Activated CD4-positive, alpha-beta memory T cell treated with anti-CD3 and anti-CD28 coated beads, Interleukin-2, amount 10 ng/mL, durations not matched to agents 7 days and 5 days (primary cell): Measurements from ENCODE around the gene A3GALT2. TPM values are rescaled to one million over a fixed set of nuclear protein-coding genes. Genes with fewer than 3 reads are reported as not detected.
A peak's percentile ranks its signal among the peaks of the same experiment; 100 is the strongest.

Experiments used
- CTCF ChIA-PET: fragments of 350-600 bp; sonication (Branson Sonifier 250); formaldehyde crosslinking; loops from one replicate; lab custom pipeline; 2021; ENCODE audit warnings: antibody characterized with exemption, inconsistent platforms; lab: Charles Lee
- POLR2A ChIA-PET: fragments of 350-600 bp; sonication (Branson Sonifier 250); formaldehyde crosslinking; loops from one replicate; lab custom pipeline; 2021; ENCODE audit warnings: antibody characterized with exemption; lab: Charles Lee
- DNase-seq: peaks from one replicate; pipeline ENCODE4 v3.0.0-alpha.2; 2020
- H3K27ac Mint-ChIP-seq: one replicate; pipeline ENCODE4 v1.8.0; 2021; ENCODE audit warnings: mild to moderate bottlenecking, mixed read lengths
- H3K27me3 Mint-ChIP-seq: one replicate; pipeline ENCODE4 v1.8.0; 2021; ENCODE audit warnings: mixed read lengths
- H3K36me3 Mint-ChIP-seq: one replicate; pipeline ENCODE4 v1.8.0; 2021; ENCODE audit warnings: low read depth, mixed read lengths
- H3K4me1 Mint-ChIP-seq: one replicate; pipeline ENCODE4 v1.8.0; 2021; ENCODE audit warnings: mixed read lengths
- H3K4me3 Mint-ChIP-seq: one replicate; pipeline ENCODE4 v1.8.0; 2021; ENCODE audit warnings: mild to moderate bottlenecking, mixed read lengths
- H3K9me3 Mint-ChIP-seq: one replicate; pipeline ENCODE4 v1.8.0; 2021; ENCODE audit warnings: mixed read lengths
- total RNA-seq, 2 experiments: library from RNA; stranded (reverse); gene quantifications; one replicate each; pipeline ENCODE4 v1.2.3, GENCODE V29; 2021

Gene A3GALT2
- total RNA-seq, 2 experiments from 2014 or later = not detected

DNA sequence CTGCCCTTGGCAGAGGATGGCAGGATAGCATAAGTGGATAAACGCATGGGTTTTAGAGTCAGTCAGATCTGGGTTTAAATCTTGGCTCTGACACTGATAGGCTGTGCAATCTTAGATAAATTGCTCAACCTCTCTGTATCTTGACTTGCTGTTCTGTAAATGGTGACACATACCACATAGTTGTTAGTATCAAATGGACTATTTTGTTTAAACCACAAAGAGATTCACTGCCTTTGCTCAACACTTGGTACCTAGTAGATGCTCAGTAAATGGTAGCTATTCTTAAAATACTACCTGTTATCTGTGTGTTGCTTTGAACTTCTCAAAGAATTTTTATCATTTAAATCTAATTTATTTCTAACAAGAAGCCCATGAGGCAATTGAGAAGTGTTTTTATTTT lies 39.5 kb upstream of the A3GALT2 start:
- H3K27ac Mint-ChIP-seq = no peak overlapping the region
- DNase-seq = no peak

DNA sequence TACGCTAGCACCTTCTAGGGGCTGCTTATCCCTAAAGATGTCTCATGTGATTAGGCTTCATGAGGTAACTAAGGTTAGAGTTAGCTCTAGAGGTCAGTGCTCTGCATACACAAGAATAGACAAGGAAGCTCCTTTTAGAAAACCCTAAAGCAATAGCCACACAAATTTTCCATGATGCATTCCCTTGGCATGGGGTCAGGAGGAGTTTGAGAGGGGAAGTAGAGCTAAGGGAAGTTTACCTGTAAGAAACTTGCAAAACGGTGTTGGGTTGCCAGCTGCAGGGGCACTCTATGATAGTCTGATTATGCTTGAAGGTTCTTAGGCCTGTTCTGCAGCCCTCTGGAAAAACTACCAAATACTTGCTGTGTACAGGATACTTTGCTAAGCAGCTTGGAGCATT lies 39.0 kb upstream of the A3GALT2 start:
- Mint-ChIP-seq H3K4me3 (no peak overlapping the region), H3K27me3 (no peaks in the 10 kb centered on the region), H3K9me3 (no peaks in the 10 kb centered on the region), H3K36me3 (no peaks in the 10 kb centered on the region), H3K4me1 (peaks cover 7% of the 10 kb centered on the region), H3K27ac (no peak overlapping the region)
- no peak for DNase-seq
- POLR2A ChIA-PET = no interaction called here
- CTCF ChIA-PET = interaction anchor here (1.7 to 1.9 kb wide), 2 partner anchors 9 to 64 kb away, joined by 4 read pairs; no protein-coding TSS in a partner anchor

More for the DNA sequence above, 39.5 kb upstream of the A3GALT2 start:
- H3K36me3 Mint-ChIP-seq = no peaks in the 10 kb centered on the region
- ChIA-PET POLR2A (no interaction called here), CTCF (interaction anchor here (1.7 kb wide), 1 partner anchor 10 kb away, joined by 4 read pairs; no protein-coding TSS in a partner anchor)
- H3K4me1 Mint-ChIP-seq = peaks cover 7% of the 10 kb centered on the region
- no peaks in the 10 kb centered on the region for H3K9me3 Mint-ChIP-seq
- H3K4me3 Mint-ChIP-seq = no peak overlapping the region
- no peaks in the 10 kb centered on the region for H3K27me3 Mint-ChIP-seq

GRCh38 chr1:33358795-33359503 lies 38.1 kb upstream of the A3GALT2 start:
- ChIA-PET CTCF (interaction anchor here (1.7 to 1.9 kb wide), 2 partner anchors 8 to 63 kb away, joined by 4 read pairs; no protein-coding TSS in a partner anchor), POLR2A (interaction anchor here (1.6 kb wide), 1 partner anchor 9 kb away, joined by 6 read pairs; no protein-coding TSS in a partner anchor)
- H3K36me3 Mint-ChIP-seq = no peaks in the 10 kb centered on the region
- H3K4me3 Mint-ChIP-seq = no peak overlapping the region
- DNase-seq = no peak
- H3K27ac Mint-ChIP-seq = no peak overlapping the region
- H3K4me1 Mint-ChIP-seq = peaks cover 7% of the 10 kb centered on the region
- H3K9me3 Mint-ChIP-seq = no peaks in the 10 kb centered on the region
- H3K27me3 Mint-ChIP-seq = no peaks in the 10 kb centered on the region

DNA sequence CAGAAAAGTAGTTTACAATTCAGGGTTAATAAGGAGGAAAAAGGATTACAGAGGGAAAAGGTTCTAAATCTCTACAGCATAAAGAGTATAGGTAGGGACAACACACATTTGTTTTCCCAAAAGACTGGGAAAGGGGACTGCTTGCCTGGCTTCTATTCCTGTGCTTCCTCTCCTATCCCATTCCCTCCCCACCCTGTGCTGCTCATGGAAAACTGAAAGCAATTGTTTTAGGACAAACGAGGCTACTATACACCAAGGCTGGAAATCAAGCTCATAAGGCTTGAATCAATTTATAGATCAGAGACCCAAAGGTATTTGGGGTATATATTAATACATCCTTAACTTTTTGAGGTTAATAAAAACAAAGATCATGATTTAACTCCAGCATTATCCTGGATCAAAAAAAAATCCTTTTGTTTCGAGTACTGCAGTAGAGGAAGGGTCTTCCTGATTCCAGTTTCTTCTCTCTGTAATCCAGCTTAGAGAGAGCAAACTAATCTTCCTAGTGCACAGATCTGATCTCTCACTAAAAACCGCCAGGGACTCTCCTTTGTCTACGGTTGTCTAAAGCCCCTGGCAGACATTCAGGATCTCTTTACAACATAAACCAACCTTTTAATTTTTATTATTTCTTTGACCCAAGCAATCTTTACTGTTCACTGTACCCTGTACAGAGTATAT lies 37.4 kb upstream of the A3GALT2 start:
- no peak for DNase-seq
- CTCF ChIA-PET = interaction anchor here (1.9 kb wide), 1 partner anchor 63 kb away, joined by 4 read pairs; no protein-coding TSS in a partner anchor

GRCh38 chr1:33357099-33357498 lies 36.2 kb upstream of the A3GALT2 start:
- no peak overlapping the region for H3K4me3 Mint-ChIP-seq
- POLR2A ChIA-PET = no interaction called here
- CTCF ChIA-PET = no interaction called here

More for the DNA sequence above, 37.4 kb upstream of the A3GALT2 start:
- POLR2A ChIA-PET = interaction anchor here (1.6 kb wide), 1 partner anchor 8 kb away, joined by 6 read pairs; no protein-coding TSS in a partner anchor
- peaks cover 7% of the 10 kb centered on the region for H3K4me1 Mint-ChIP-seq
- H3K27ac Mint-ChIP-seq = no peak overlapping the region
- no peak overlapping the region for H3K4me3 Mint-ChIP-seq
- H3K9me3 Mint-ChIP-seq = no peaks in the 10 kb centered on the region
- H3K36me3 Mint-ChIP-seq = no peaks in the 10 kb centered on the region
- H3K27me3 Mint-ChIP-seq = no peaks in the 10 kb centered on the region

DNA sequence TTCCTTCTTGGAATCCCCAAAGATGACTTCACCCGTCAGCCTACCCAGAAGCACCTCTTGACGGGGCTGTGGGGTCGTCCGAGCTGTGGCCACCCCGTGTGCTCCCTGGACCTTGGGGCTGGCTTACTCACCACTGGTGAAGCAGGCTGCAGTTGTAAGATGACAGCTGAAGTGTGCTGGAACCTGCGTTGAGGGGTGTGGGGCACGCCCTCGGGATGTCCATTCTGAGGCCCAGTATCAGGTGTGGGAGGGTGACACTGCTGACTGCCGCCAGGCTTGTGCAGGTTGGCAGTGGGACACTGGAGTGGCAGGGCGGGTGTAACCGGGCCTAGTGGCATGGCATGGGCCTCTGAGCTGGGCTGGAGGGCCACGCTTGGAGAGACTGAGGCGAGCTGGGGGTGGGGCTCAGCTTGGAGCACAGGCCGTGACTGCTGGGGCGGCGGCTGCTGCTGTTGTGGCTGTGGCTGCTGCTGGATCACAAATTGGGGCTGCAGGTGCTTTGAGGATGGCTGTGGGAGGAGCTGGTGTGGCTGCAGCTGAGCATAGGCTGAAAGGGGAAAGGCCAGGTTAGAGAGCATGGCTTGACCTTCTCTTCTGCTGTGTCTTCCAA lies 33.9 kb upstream of the A3GALT2 start:
- peaks cover 3% of the 10 kb centered on the region for H3K27me3 Mint-ChIP-seq
- no peak overlapping the region for H3K27ac Mint-ChIP-seq
- no peak overlapping the region for H3K4me3 Mint-ChIP-seq
- no peak for DNase-seq
- H3K36me3 Mint-ChIP-seq = peaks cover 3% of the 10 kb centered on the region
- CTCF ChIA-PET = interaction anchor here (1.9 kb wide), 1 partner anchor 56 kb away, joined by 5 read pairs; no protein-coding TSS in a partner anchor
- H3K4me1 Mint-ChIP-seq = peaks cover 15% of the 10 kb centered on the region
- POLR2A ChIA-PET = no interaction called here
- H3K9me3 Mint-ChIP-seq = no peaks in the 10 kb centered on the region

More at GRCh38 chr1:33357099-33357498, 36.2 kb upstream of the A3GALT2 start:
- H3K4me1 Mint-ChIP-seq = peaks cover 7% of the 10 kb centered on the region
- no peaks in the 10 kb centered on the region for H3K27me3 Mint-ChIP-seq
- no peak overlapping the region for H3K27ac Mint-ChIP-seq
- no peaks in the 10 kb centered on the region for H3K36me3 Mint-ChIP-seq
- no peaks in the 10 kb centered on the region for H3K9me3 Mint-ChIP-seq
- DNase-seq = no peak

DNA sequence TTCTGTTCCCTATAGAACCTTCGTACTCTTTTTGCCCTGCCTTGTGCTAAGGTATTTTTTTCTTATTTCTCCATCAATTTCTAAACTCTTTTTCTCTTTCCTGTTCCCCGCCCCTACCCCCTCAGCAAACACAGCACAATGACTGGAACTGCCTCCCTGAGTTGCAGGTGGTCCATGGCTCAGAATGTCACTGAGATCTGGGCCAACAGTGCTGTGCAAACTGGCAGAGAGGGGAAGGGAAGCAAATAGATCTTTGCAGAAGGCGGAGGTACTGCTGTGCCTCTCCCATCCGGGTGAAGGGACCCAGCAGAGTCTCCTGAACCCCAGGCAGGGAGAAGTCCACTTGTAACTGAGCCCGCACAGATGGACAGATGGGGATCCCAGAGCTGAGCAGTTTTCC lies 32.6 kb upstream of the A3GALT2 start:
- Mint-ChIP-seq H3K27ac (no peak overlapping the region), H3K27me3 (peaks cover 3% of the 10 kb centered on the region), H3K4me1 (peaks cover 17% of the 10 kb centered on the region), H3K36me3 (peaks cover 8% of the 10 kb centered on the region), H3K4me3 (no peak overlapping the region), H3K9me3 (no peaks in the 10 kb centered on the region)
- CTCF ChIA-PET = no interaction called here
- POLR2A ChIA-PET = no interaction called here
- DNase-seq = no peak

DNA sequence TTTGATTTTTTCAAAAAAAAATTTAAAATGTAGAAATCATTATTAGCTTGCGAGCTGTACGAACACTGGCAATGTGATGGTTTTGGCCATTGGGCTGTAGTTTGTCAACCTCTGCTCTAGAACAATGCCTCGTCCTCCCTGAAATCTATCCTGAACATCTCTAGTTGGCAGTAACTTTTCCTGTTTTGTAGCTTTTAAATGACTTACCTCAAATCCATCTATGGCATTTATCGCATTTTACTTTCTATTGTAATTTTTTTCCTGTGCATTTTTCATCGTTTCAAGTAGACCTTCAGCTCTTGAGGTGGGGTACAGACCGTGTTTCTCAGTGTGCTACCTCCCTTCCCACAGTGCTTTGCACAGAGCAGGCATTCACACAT lies 30.4 kb upstream of the A3GALT2 start:
- Mint-ChIP-seq H3K27ac (no peak overlapping the region), H3K9me3 (no peaks in the 10 kb centered on the region), H3K4me1 (peaks cover 39% of the 10 kb centered on the region), H3K36me3 (peaks cover 23% of the 10 kb centered on the region), H3K4me3 (peak overlapping the region; percentile 29), H3K27me3 (peaks cover 3% of the 10 kb centered on the region)
- POLR2A ChIA-PET = interaction anchor here (0.6 to 2.7 kb wide), 8 partner anchors 11 to 358 kb away, joined by 3 to 12 read pairs (median 4); partner anchors contain the start of gene ZSCAN20
- CTCF ChIA-PET = interaction anchor here (0.9 to 2.0 kb wide), 5 partner anchors 8 to 56 kb away, joined by 3 to 12 read pairs (median 4); no protein-coding TSS in a partner anchor
- no peak for DNase-seq

DNA sequence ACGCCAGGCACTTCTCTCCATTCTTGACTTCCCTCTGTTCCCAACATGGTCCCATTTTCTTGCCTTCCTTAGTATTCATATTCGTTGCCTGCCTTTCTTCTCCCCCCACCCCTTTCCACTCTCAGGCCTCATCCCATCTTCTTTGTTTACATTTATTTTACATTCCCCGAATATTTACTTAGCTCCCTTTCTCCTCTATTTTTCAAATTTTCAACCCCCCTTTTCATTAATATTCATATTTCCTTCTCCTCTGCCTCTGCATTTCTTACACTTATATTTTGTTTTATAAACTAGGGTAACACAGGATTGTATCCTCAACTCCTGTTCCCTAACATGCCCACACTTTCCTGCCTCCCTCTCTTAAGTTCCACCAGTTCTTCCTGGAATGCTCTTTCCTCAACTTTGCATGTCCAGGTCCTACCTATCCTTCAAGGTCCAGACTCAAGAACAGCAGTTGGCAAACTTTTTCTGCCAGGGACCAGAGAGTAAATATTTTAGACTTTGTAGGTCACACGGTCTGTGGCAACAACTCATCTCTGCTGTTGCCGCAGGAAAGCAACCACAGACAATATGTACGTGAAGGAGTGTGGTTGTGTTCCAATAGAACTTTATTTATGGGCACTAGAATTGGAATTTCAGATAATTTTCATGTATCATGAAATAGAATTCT lies 29.8 kb upstream of the A3GALT2 start:
- H3K27ac Mint-ChIP-seq = peak overlapping the region; percentile 34
- H3K27me3 Mint-ChIP-seq = peaks cover 3% of the 10 kb centered on the region
- H3K9me3 Mint-ChIP-seq = no peaks in the 10 kb centered on the region
- CTCF ChIA-PET = interaction anchor here (0.7 to 2.0 kb wide), 8 partner anchors 9 to 251 kb away, joined by 3 to 12 read pairs (median 4); partner anchors contain the start of gene TRIM62
- DNase-seq = no peak
- H3K4me3 Mint-ChIP-seq = peak overlapping the region; percentile 86
- POLR2A ChIA-PET = interaction anchor here (0.6 to 2.7 kb wide), 14 partner anchors 8 to 358 kb away, joined by 3 to 12 read pairs (median 4); partner anchors contain the start of gene ZSCAN20
- H3K4me1 Mint-ChIP-seq = peaks cover 43% of the 10 kb centered on the region
- peaks cover 24% of the 10 kb centered on the region for H3K36me3 Mint-ChIP-seq

DNA sequence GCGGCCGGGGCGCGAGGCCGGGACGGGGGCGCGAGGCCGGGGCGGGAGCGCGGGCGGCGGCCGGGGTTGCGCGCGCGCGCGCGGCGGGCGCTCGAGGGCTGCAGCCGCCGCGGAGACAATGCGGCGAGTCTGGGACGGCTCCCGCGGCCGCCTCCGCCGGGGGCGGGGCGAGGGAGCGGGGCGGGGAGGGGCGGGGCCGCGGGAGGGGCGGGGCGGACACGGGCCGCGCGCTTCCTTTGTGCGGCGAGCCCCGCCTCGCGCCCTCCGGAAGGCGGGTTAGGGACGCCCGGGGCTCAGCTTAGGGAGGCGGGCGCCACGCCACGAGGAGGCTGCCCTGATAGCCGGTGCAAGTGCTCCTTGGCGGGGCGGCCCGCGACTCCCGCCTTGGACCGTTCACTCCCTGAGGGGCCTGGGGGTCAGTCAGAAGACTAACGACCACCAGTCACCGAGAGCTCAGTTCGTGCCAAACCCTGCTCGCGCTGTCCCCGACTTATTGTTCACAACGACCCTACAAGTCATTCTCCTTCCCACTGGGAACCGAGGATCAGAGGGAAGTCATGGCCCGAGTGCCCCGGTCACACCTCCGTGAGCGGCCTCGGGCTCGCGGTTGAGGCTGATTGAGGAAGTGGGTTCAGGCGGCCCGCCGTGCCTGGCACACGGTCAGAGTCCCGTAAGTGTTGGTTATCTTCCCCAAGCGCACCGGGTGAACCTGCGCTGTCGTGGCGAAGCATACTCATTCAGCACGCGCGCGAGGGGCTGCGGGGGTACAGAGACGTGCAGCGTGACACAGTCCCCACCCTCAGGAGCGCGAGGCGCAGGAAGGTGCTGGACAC lies 29.1 kb upstream of the A3GALT2 start:
- Mint-ChIP-seq H3K4me3 (peak overlapping the region; percentile 86), H3K27me3 (peaks cover 3% of the 10 kb centered on the region), H3K27ac (peak overlapping the region; percentile 84), H3K36me3 (peaks cover 28% of the 10 kb centered on the region), H3K4me1 (peaks cover 47% of the 10 kb centered on the region), H3K9me3 (no peaks in the 10 kb centered on the region)
- peak; percentile 84 for DNase-seq
- POLR2A ChIA-PET = interaction anchor here (0.7 to 2.7 kb wide), 13 partner anchors 9 to 223 kb away, joined by 3 to 12 read pairs (median 4); partner anchors contain the start of gene ZSCAN20
- CTCF ChIA-PET = interaction anchor here (0.7 to 2.0 kb wide), 7 partner anchors 10 to 251 kb away, joined by 3 to 12 read pairs (median 4); partner anchors contain the start of gene TRIM62

DNA sequence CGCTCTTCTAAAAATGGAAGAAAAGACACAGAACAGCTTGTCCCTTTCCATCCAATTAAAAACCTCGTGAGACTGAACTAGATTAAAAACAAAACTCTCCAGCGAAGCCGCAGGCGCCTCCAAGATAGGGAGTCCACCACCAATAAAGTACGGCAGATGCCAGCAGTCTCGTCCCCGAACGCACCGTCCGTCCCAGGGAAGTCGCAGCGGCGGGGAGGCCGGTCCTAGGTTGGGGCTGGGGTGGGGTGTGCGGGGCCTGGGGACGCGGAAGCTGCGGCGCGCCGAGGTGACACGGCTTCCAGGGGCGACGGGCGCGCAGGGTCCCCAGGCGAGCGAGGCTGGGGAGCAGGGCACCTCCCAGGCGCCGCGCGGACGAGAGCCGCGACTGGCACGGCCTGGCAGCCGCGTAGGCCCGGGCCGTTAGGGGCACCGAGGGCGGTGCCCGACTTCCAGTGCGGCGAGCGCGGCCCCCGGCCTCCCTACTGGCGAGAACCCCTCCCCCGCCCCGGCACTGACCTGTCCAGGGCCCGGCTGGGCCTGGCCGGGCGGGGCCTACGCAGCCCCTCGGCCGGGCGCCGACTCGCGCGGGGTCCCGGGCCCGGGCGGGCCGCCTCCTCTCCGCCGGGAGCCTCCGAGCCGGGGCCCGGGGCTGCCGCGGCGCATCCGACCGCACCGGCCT lies 28.3 kb upstream of the A3GALT2 start:
- Mint-ChIP-seq H3K4me1 (peaks cover 47% of the 10 kb centered on the region), H3K27me3 (peaks cover 3% of the 10 kb centered on the region), H3K4me3 (peak overlapping the region; percentile 82), H3K27ac (peak overlapping the region; percentile 83), H3K36me3 (peaks cover 31% of the 10 kb centered on the region), H3K9me3 (no peaks in the 10 kb centered on the region)
- ChIA-PET CTCF (interaction anchor here (1.0 to 2.0 kb wide), 5 partner anchors 51 to 222 kb away, joined by 3 to 12 read pairs (median 4); no protein-coding TSS in a partner anchor), POLR2A (interaction anchor here (0.7 to 2.7 kb wide), 14 partner anchors 9 to 222 kb away, joined by 3 to 12 read pairs (median 4); partner anchors contain the start of gene ZSCAN20)
- peak; percentile 55 for DNase-seq
